ENCODE results near the gene PSMD6. TPM values are rescaled to one million over a fixed set of nuclear protein-coding genes. Genes with fewer than 3 reads are reported as not detected.

The PSMD6 gene
- total RNA-seq, 1 experiment from 2014 or later: 78.7 TPM

DNA sequence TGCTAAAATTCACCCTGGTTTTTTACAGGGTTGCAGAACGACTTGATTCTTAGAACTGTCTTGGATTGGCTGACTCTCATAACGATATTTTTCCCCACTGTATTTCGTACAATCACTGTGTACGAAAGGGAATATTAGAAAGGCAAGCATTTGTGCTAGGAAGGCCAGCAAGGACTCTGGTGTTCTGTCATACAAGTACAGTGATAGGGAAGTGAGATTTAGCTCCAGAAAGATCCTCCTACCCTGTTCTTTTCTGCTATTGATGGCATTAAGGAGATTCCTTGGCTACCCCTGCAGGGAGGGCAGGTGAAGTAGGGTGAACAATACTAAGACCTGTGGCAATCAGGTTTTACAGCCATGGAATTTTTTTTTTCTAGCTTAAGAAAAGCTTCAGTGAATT lies 57.3 kb downstream of the PSMD6 start:
- Histone ChIP-seq H4K20me1 (ENCODE audit: insufficient read depth) (peaks cover 11% of the 10 kb centered on the region; the same call in 1 of the 2 replicates), H3K27me3 (ENCODE audit: insufficient read depth, low read length) (no peaks in the 10 kb centered on the region), H3K9me2 (ENCODE audit: insufficient read depth) (no peaks in the 10 kb centered on the region), H3K27ac (ENCODE audit: low read depth, low read length) (no peak overlapping the region), H3K4me2 (ENCODE audit: low read length) (no peak overlapping the region), H3K4me3 (replicated peaks in 1 of 2; ENCODE audit: low read depth in 1 of 2, low read length in 2 of 2) (no peak overlapping the region), H3K36me3 (ENCODE audit: control insufficient read depth in 1 of 2, insufficient read depth in 2 of 2, low read length in 2 of 2) (no peaks in the 10 kb centered on the region; a peak in 1 of 4 replicates), H3K79me2 (ENCODE audit: insufficient read depth, low read length) (peaks cover 47% of the 10 kb centered on the region), H3K9me3 (ENCODE audit: control insufficient read depth in 1 of 2, insufficient read depth in 1 of 2, low read depth in 1 of 2, low read length in 2 of 2) (no peaks in the 10 kb centered on the region), H3K9ac (ENCODE audit: low read length) (no peak overlapping the region), H3K4me1 (ENCODE audit: control insufficient read depth in 1 of 2, insufficient read depth in 2 of 2, low read length in 2 of 2) (0 out of 4 replicates have a peak, but pooled peaks cover 0 to 5% of the 10 kb centered on the region in 2 experiments), H2AFZ (ENCODE audit: low read depth, low read length, poor library complexity, severe bottlenecking) (no peak overlapping the region)
- CTCF ChIA-PET: no interaction called here
- TF ChIP-seq SP1 (IDR thresholded peaks at IDR 0.05; ENCODE audit: low read depth) (no peak), REST (IDR thresholded peaks at IDR 0.05; ENCODE audit: low read depth) (no peak), CBX3 (IDR thresholded peaks at IDR 0.05; ENCODE audit: low read depth) (no peak), RAD21 (IDR thresholded peaks at IDR 0.05; ENCODE audit: low read depth) (no peak), SIN3A (IDR thresholded peaks at IDR 0.05; ENCODE audit: low read depth) (no peak), JUND (IDR thresholded peaks at IDR 0.05) (no peak), POLR2A (IDR thresholded peaks at IDR 0.05; ENCODE audit: borderline replicate concordance, extremely low read depth, insufficient read depth, insufficient read length) (no peak), ZNF274 (IDR thresholded peaks at IDR 0.05; ENCODE audit: low read depth, low read length) (no peak), FOSL1 (IDR thresholded peaks at IDR 0.05; ENCODE audit: low read depth) (no peak), YY1 (IDR thresholded peaks at IDR 0.05; ENCODE audit: extremely low read depth, insufficient replicate concordance, low read depth, low read length) (no peak)
- TF ChIP-seq, protein P1, sequence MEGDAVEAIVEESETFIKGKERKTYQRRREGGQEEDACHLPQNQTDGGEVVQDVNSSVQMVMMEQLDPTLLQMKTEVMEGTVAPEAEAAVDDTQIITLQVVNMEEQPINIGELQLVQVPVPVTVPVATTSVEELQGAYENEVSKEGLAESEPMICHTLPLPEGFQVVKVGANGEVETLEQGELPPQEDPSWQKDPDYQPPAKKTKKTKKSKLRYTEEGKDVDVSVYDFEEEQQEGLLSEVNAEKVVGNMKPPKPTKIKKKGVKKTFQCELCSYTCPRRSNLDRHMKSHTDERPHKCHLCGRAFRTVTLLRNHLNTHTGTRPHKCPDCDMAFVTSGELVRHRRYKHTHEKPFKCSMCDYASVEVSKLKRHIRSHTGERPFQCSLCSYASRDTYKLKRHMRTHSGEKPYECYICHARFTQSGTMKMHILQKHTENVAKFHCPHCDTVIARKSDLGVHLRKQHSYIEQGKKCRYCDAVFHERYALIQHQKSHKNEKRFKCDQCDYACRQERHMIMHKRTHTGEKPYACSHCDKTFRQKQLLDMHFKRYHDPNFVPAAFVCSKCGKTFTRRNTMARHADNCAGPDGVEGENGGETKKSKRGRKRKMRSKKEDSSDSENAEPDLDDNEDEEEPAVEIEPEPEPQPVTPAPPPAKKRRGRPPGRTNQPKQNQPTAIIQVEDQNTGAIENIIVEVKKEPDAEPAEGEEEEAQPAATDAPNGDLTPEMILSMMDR (IDR thresholded peaks at IDR 0.05 in 2 of 3, conservative IDR thresholded peaks at IDR 0.05 in 1 of 3; ENCODE audit: borderline replicate concordance in 1 of 3, insufficient read depth in 1 of 3, low read depth in 2 of 3, low read length in 2 of 3): no peak
- TF ChIP-seq, protein P2, sequence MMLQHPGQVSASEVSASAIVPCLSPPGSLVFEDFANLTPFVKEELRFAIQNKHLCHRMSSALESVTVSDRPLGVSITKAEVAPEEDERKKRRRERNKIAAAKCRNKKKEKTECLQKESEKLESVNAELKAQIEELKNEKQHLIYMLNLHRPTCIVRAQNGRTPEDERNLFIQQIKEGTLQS (IDR thresholded peaks at IDR 0.05): no peak
- ATAC-seq (no peak), DNase-seq (ENCODE audit: low read depth, low spot score) (no peak)
- POLR2A ChIA-PET: interaction anchor here (1.1 kb wide), 1 partner anchor 17 kb away, joined by 3 read pairs; no protein-coding TSS in a partner anchor
- no TSS peak for BruUV-seq (replicated peaks)
- intact Hi-C loops (cut with micrococcal nuclease): no loop called here
- RAD21 ChIA-PET (ENCODE audit: low non-redundant PET in 1 of 2, low total read pairs in 2 of 2, uncharacterized antibody in 2 of 2, unreplicated experiment in 2 of 2): no interaction called here

Data from HCT116 (cell line).